HCT116 (cell line): ENCODE results near the gene ITPK1. TPM values are rescaled to one million over a fixed set of nuclear protein-coding genes. Genes with fewer than 3 reads are reported as not detected.

Experiments used
- ATAC-seq: fragments of 200-7000 bp; cut with Tn5 transposase; 2 replicates; pipeline ENCODE4 v1.9.1; 2020; ENCODE audit warnings: mild to moderate bottlenecking, moderate library complexity
- BruUV-seq: library from RNA; stranded (reverse); fragments of 400-500 nt; replicated peaks from 2 replicates; lab custom pipeline; 2021; lab: Mats Ljungman, UMichigan
- CTCF ChIA-PET: fragments of 300-600 bp; sonication (Branson Sonifier 250); formaldehyde crosslinking; loops from one replicate; lab custom pipeline; 2021; ENCODE audit warnings: antibody characterized with exemption; lab: Charles Lee
- POLR2A ChIA-PET: fragments of 300-600, 350-600 bp; sonication (Branson Sonifier 250); formaldehyde crosslinking; loops from one replicate; lab custom pipeline; 2021; ENCODE audit warnings: antibody characterized with exemption; lab: Charles Lee
- RAD21 ChIA-PET, 2 experiments: fragments of 300-600 bp; sonication (Branson Sonifier 250); formaldehyde crosslinking; loops; one replicate each; lab custom pipeline; 2023; ENCODE audit warnings: low total read pairs in 2 of 2; ENCODE audit not compliant: uncharacterized antibody in 2 of 2, unreplicated experiment in 2 of 2, low non-redundant PET in 1 of 2; lab: Charles Lee
- DNase-seq: peaks from one replicate; pipeline ENCODE4 v3.0.0-alpha.2; 2010; ENCODE audit warnings: low read depth, low spot score
- H2AFZ ChIP-seq: fragments of 200-600 bp; shearing (Covaris generic), sonication (generic); 2 replicates; pipeline ENCODE4 v1.6.1; 2017; ENCODE audit warnings: low read depth, mixed run types, mixed read lengths, antibody characterized with exemption, low read length; ENCODE audit not compliant: poor library complexity, severe bottlenecking
- H3K27ac ChIP-seq: 2 replicates; pipeline ENCODE4 v1.5.1; 2012; ENCODE audit warnings: low read depth, low read length
- H3K27me3 ChIP-seq: fragments of 200-600 bp; sonication (generic); 2 replicates; pipeline ENCODE4 v1.6.1; 2016; ENCODE audit warnings: mixed run types, low read length, mixed read lengths; ENCODE audit not compliant: insufficient read depth
- H3K36me3 ChIP-seq, 2 experiments: fragments of 200-500 bp in 1 of 2; fragments of 200-600 bp in 1 of 2; sonication (Bioruptor generic) in 1 of 2; sonication (generic) in 1 of 2; 2 replicates each; pipeline versions ENCODE4 v1.5.1 to v1.6.1; 2014 to 2016; ENCODE audit warnings: low read length in 2 of 2, inconsistent platforms in 1 of 2, mixed read lengths in 1 of 2, mixed run types in 1 of 2; ENCODE audit not compliant: insufficient read depth in 2 of 2, control insufficient read depth in 1 of 2
- H3K4me1 ChIP-seq, 2 experiments: fragments of 200-600 bp in 1 of 2; sonication (generic) in 1 of 2; 2 replicates each; pipeline versions ENCODE4 v1.5.1 to v1.6.1; 2012 to 2017; ENCODE audit warnings: low read length in 2 of 2, inconsistent platforms in 1 of 2, mild to moderate bottlenecking in 1 of 2, mixed read lengths in 1 of 2, mixed run types in 1 of 2, moderate library complexity in 1 of 2; ENCODE audit not compliant: insufficient read depth in 2 of 2, control insufficient read depth in 1 of 2
- H3K4me2 ChIP-seq: fragments of 200-600 bp; sonication (generic); 2 replicates; pipeline ENCODE4 v1.6.1; 2017; ENCODE audit warnings: mixed run types, low read length, mixed read lengths
- H3K4me3 ChIP-seq, 2 experiments: fragments of 200-600 bp in 1 of 2; sonication (generic) in 1 of 2; replicated peaks in 1 of 2; 2 replicates each; pipeline ENCODE4 v1.5.1; 2011 to 2016; ENCODE audit warnings: low read length in 2 of 2, control low read depth in 1 of 2, low read depth in 1 of 2, mild to moderate bottlenecking in 1 of 2, mixed read lengths in 1 of 2, mixed run types in 1 of 2
- H3K79me2 ChIP-seq: fragments of 200-600 bp; sonication (generic); 2 replicates; pipeline ENCODE4 v1.6.1; 2017; ENCODE audit warnings: mild to moderate bottlenecking, mixed run types, low read length, moderate library complexity, mixed read lengths; ENCODE audit not compliant: insufficient read depth
- H3K9ac ChIP-seq: fragments of 200-600 bp; sonication (generic); 2 replicates; pipeline ENCODE4 v1.6.1; 2016; ENCODE audit warnings: low read length, mixed read lengths
- H3K9me2 ChIP-seq: fragments of 200-600 bp; sonication (generic), shearing (Covaris generic); 2 replicates; pipeline ENCODE4 v1.6.1; 2017; ENCODE audit warnings: mixed run types, mild to moderate bottlenecking, moderate library complexity; ENCODE audit not compliant: insufficient read depth
- H3K9me3 ChIP-seq, 2 experiments: fragments of 200-500 bp in 1 of 2; fragments of 200-600 bp in 1 of 2; sonication (Bioruptor generic) in 1 of 2; sonication (generic) in 1 of 2; 2 replicates each; pipeline ENCODE4 v1.6.1; 2014 to 2017; ENCODE audit warnings: low read length in 2 of 2, mixed read lengths in 2 of 2, inconsistent platforms in 1 of 2, low read depth in 1 of 2, mild to moderate bottlenecking in 1 of 2, mixed run types in 1 of 2, moderate library complexity in 1 of 2; ENCODE audit not compliant: control insufficient read depth in 1 of 2, insufficient read depth in 1 of 2
- H4K20me1 ChIP-seq: fragments of 200-600 bp; sonication (generic), shearing (Covaris generic); 2 replicates; pipeline ENCODE4 v1.6.1; 2017; ENCODE audit warnings: mixed run types, mild to moderate bottlenecking, moderate library complexity; ENCODE audit not compliant: insufficient read depth
- CEBPB ChIP-seq: IDR thresholded peaks from 2 replicates; pipeline ENCODE4 v1.6.1; 2012; ENCODE audit warnings: low read depth
- CTCF ChIP-seq, 3 experiments: fragments of 200-600 bp in 1 of 3; sonication (generic) in 1 of 3; IDR thresholded peaks in 2 of 3; conservative IDR thresholded peaks in 1 of 3; 2 replicates each; pipeline ENCODE4 v1.5.1; 2012 to 2017; ENCODE audit warnings: low read depth in 2 of 3, low read length in 2 of 3, antibody characterized with exemption in 1 of 3, borderline replicate concordance in 1 of 3, control low read depth in 1 of 3, mild to moderate bottlenecking in 1 of 3, mixed read lengths in 1 of 3, mixed run types in 1 of 3, moderate library complexity in 1 of 3; ENCODE audit not compliant: insufficient read depth in 1 of 3
- EZH2phosphoT487 ChIP-seq: fragments of 200-600 bp; IDR thresholded peaks from 2 replicates; pipeline ENCODE4 v1.6.1; 2018; ENCODE audit warnings: antibody characterized with exemption, borderline replicate concordance
- MAX ChIP-seq: IDR thresholded peaks from 2 replicates; pipeline ENCODE4 v1.6.1; 2012
- POLR2AphosphoS5 ChIP-seq: IDR thresholded peaks from 2 replicates; pipeline ENCODE4 v1.6.1; 2011; ENCODE audit warnings: mild to moderate bottlenecking, low read depth, low read length, moderate library complexity
- SIN3A ChIP-seq: IDR thresholded peaks from 2 replicates; pipeline ENCODE4 v1.6.1; 2012; ENCODE audit warnings: low read depth
- SRF ChIP-seq: IDR thresholded peaks from 2 replicates; pipeline ENCODE4 v1.6.1; 2012; ENCODE audit warnings: low read depth
- ZBTB33 ChIP-seq: IDR thresholded peaks from 2 replicates; pipeline ENCODE4 v1.6.1; 2011; ENCODE audit warnings: mild to moderate bottlenecking, low read length, moderate library complexity; ENCODE audit not compliant: insufficient replicate concordance; ENCODE audit errors: extremely low read depth
- intact Hi-C: fragments of 100-400 bp; cut with micrococcal nuclease; formaldehyde crosslinking; loops from 2 replicates; pipeline ENCODE4 v1.10.0; 2022
- total RNA-seq: library from RNA; stranded (reverse); gene quantifications from one replicate; pipeline ENCODE4 v1.2.1, GENCODE V29; 2021; ENCODE audit not compliant: unreplicated experiment

ITPK1 gene
- total RNA-seq, 1 experiment from 2014 or later: 70.2 TPM

GRCh38 chr14:93078870-93079269 is 36.9 kb downstream of the ITPK1 start:
- Histone ChIP-seq H3K79me2 (peaks cover 34% of the 10 kb centered on the region; the same call in 1 of the 2 replicates), H3K9me2 (no peaks in the 10 kb centered on the region), H3K4me3 (no peak overlapping the region), H3K9me3 (no peaks in the 10 kb centered on the region), H4K20me1 (no peaks in the 10 kb centered on the region), H2AFZ (no peak overlapping the region), H3K36me3 (no peaks in the 10 kb centered on the region), H3K27me3 (no peaks in the 10 kb centered on the region), H3K27ac (no peak overlapping the region), H3K4me2 (no peak overlapping the region), H3K4me1 (no peaks in the 10 kb centered on the region), H3K9ac (no peak overlapping the region)
- no peak for TF ChIP-seq CTCF (IDR thresholded peaks at IDR 0.05 in 2 of 3, conservative IDR thresholded peaks at IDR 0.05 in 1 of 3; ENCODE audit: borderline replicate concordance in 1 of 3, insufficient read depth in 1 of 3, low read depth in 2 of 3, low read length in 2 of 3)
- TF ChIP-seq MAX: no peak
- TF ChIP-seq SRF: no peak
- no peak for TF ChIP-seq POLR2AphosphoS5
- no peak for TF ChIP-seq ZBTB33
- no peak for TF ChIP-seq CEBPB
- TF ChIP-seq SIN3A: no peak
- TF ChIP-seq EZH2phosphoT487: no peak
- ATAC-seq (no peak), DNase-seq (no peak)
- intact Hi-C loops: no loop called here
- BruUV-seq: no TSS peak
- RAD21 ChIA-PET: no interaction called here
- CTCF ChIA-PET: no interaction called here
- POLR2A ChIA-PET: no interaction called here
